NCI-H510A treated with DMSO at 0.1 percent for 48 hours (cell line): ENCODE measurements around the gene GDI2.
"Not testable (repeated sequence)": the region's sequence is repeated elsewhere in the genome, so short reads cannot be mapped to it uniquely, and the experiment has no call there.

Experiments
- DNase-seq: peaks from one replicate; lab custom pipeline; 2025; lab: John Stamatoyannopoulos, UW

The GDI2 gene

GRCh38 chr10:5827841-5828240, 14.6 kb upstream of the GDI2 start:
- no peak for DNase-seq

- not testable (repeated sequence) for DNase-seq
These were observed 13.3 kb upstream of the GDI2 start for GRCh38 chr10:5826511-5826910.

DNA sequence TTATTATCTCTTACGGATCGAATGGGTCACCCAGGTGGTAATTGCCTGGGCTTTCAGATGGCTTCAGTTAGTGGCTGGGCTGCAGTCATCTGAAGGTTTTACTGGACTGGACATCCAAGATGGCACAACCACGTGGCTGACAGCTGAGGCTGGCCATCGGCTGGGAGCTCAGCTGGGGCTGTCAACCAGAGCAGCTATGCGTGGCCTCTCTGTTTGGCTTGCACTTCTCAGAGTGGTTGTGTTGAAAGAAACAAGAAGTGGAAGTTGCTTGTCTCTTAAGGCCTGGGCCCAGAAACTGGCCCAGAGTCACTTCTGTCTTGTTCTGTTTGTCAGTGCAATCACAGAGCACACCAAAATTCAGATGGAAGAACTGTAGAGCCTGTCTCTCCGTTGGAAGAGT, 5.7 kb upstream of the GDI2 start:
- no peak for DNase-seq

- DNase-seq = no peak
These were observed 4.8 kb upstream of the GDI2 start for GRCh38 chr10:5818048-5818331.

DNA sequence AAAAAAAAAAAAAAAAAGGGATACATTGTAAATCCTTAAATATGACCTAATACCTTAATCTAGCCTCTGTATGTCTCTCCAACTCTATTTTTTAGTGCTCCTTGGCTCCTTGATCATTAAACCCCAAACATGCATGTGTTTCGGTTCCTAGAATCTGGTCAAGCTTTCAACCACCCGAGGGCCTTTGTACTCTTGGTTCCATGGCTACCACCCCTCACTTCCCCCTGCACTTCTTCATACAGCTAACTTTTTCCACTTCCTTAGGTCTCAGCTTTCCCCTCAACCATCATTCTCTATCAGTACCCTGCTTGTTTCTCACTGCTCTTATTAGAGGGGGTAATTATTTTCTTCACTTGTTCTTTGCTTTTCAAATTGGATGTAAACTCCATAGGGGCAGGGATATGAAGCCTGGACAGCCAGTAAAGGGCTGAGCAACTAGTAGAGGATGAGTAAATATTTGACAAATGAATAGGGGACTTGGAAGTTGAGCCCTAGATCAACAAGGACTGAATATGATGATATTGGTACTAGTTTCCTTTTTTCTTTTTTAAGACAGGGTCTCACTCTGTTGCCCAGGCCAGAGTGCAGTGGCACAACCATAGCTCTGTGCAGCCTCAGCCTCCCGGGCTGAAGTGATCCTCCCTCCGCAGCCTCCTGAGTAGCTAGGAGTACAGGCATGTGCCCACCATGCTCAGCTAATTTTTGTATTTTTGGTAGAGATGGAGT, 4.3 kb upstream of the GDI2 start:
- no peak for DNase-seq

GRCh38 chr10:5816170-5816569, 2.9 kb upstream of the GDI2 start:
- no peak for DNase-seq

DNA sequence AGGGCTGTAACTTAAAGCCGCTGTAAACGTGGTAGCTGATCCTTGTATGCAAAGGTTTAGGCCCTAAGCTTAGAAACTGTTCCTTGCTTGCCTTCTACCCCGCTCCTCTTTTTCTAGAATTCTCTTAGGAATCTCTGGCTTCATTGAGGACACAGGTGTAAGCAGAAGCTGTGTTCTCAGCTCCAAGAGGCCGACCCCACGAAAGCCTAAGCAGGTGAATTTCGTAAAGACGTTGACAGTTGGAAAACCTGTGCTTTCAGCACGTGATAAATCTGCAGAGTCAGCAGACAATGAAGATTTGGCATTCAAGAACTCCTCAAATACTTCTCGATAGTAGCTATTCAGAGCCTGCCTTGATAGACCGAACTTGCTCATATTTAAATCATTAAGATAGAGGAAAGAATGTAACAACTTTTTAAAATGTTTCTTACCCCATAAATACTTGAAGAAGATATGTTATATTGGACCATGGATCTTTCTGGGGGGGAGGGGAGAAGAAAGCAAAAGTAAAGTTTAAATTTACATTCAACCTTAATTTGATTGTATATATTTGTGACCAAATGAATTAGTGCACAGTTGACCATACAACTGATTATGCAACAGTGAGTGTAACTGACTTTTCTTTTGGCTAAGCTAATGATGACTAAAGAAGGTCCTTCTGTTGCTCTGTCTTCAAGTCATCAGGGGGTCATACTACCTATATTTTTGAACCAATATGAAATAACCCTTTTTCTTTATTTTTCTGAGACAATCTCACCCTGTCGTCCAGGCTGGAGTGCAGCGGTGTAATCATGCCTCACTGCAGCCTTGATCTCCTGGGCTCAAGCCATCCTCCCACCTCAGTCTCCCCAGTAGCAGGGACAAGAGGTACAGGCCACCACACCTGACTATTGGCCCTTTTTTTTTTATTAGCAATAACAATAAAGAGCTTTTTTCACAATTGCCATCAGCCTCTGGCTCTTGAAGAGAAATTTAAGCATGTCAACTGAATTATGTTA, 1.2 kb upstream of the GDI2 start:
- DNase-seq = no peak

DNA sequence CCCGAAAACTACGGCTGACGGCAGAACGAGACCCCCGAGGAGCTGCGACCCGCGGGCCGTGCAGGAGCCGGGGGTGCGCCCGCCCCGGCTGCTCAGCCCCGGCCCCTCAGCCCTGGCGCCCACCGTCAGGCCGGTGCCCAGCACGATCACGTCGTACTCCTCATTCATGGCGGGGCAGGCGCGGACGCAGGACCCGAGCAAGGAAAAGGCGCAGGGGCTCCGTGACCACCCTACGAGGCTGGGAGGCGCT, 218 bp downstream of the GDI2 start:
- DNase-seq = no peak

- DNase-seq = peak; percentile 1
These were observed 747 bp downstream of the GDI2 start for GRCh38 chr10:5812283-5813090.

DNA sequence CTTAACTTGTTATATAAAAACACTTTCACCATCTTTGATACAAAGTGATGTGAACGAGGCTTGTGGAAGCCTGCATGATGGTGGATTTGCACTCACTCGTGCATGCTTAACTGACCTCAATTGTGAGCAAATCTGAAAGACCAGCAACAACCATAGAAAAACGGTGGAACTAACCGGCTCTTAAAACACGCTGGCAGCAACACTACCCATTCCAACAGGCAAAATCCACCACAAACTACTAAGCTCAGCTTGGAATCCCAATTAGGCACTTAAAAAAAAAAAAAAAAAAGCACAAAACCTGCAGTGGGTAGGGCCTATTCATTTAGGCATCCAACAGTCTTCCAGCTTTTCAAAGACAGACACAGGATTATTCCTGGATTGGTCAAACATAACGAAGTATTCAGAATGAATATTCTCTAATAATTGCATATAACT, 1.8 kb downstream of the GDI2 start:
- no peak for DNase-seq

GRCh38 chr10:5810225-5810624, 3.0 kb downstream of the GDI2 start:
- no peak for DNase-seq

- no peak for DNase-seq
These were observed 3.6 kb downstream of the GDI2 start for GRCh38 chr10:5809527-5810154.

- not testable (repeated sequence) for DNase-seq
These were observed 4.3 kb downstream of the GDI2 start for GRCh38 chr10:5808783-5809392.

GRCh38 chr10:5806745-5807144, 6.5 kb downstream of the GDI2 start:
- DNase-seq = no peak

- no peak for DNase-seq
These were observed 7.5 kb downstream of the GDI2 start for GRCh38 chr10:5805711-5806110.

- DNase-seq = no peak
These were observed 8.0 kb downstream of the GDI2 start for GRCh38 chr10:5805260-5805659.

GRCh38 chr10:5804386-5804785, 8.8 kb downstream of the GDI2 start:
- DNase-seq = no peak

DNA sequence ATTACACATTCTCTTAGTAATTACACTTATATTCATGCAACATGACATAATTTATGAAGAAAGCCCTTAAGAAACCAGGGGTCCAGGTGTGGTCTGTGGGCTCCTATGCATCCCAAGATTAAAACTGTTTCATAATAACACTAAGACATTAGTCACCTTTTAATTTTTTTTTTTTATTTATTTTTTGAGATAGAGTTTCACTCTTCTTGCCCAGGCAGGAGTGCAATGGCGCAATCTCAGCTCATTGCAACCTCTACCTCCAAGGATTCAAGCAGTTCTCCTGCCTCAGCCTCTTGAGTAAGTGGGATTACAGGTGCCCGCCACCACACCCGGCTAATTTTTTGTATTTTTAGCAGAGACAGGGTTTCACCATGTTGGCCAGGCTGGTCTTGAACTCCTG, 12.5 kb downstream of the GDI2 start:
- no peak for DNase-seq

DNA sequence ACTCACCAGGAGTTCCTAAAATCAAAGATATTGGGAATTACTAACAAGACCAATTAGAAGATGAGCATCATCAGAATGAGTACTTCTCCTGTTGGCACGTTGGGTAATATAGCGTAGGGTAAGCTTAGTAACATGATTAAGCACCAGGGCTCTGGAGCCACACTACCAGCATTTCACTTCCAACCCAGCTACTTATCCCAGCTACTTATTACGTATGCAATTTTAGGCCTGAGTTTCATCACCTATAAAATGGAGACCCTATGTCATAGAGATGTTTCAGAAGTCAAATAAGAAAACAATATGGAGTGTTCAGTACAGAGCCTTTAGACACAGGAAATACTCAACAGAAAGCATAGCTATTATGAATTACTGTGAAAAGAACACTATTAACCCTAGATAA, 19.0 kb downstream of the GDI2 start:
- no peak for DNase-seq

GRCh38 chr10:5789626-5790025, 23.6 kb downstream of the GDI2 start:
- no peak for DNase-seq

GRCh38 chr10:5788969-5789368, 24.3 kb downstream of the GDI2 start:
- DNase-seq = no peak

- no peak for DNase-seq
These were observed 29.9 kb downstream of the GDI2 start for GRCh38 chr10:5783300-5783699.
